HepG2 (cell line): ENCODE measurements around the gene AGPAT3.

Experiments used
- ARID5B ChIP-seq: IDR thresholded peaks from 2 replicates; pipeline ENCODE4 v1.4.0; 2020; ENCODE audit warnings: mild to moderate bottlenecking, missing genetic modification reagents
- SNAPC5 ChIP-seq: sonication (generic); formaldehyde crosslinking; IDR thresholded peaks from 2 replicates; pipeline ENCODE4 v1.8.1; 2023; ENCODE audit warnings: mild to moderate bottlenecking, missing genetic modification reagents, borderline replicate concordance
- SYNCRIP ChIP-seq: fragments of 200-400 bp; formaldehyde crosslinking; IDR thresholded peaks from 2 replicates; pipeline ENCODE4 v1.6.1; 2018; ENCODE audit warnings: mild to moderate bottlenecking, low read depth, low read length; ENCODE audit not compliant: insufficient read depth
- ZBTB1 ChIP-seq: sonication (generic); formaldehyde crosslinking; IDR thresholded peaks from 2 replicates; pipeline ENCODE4 v1.4.0; 2020; ENCODE audit warnings: missing genetic modification reagents, borderline replicate concordance
- ZNF230 ChIP-seq: sonication (generic); formaldehyde crosslinking; IDR thresholded peaks from 2 replicates; pipeline ENCODE4 v1.4.0; 2020; ENCODE audit warnings: mild to moderate bottlenecking, missing genetic modification reagents
- ZNF260 ChIP-seq: sonication (generic); formaldehyde crosslinking; IDR thresholded peaks from 2 replicates; pipeline ENCODE4 v1.4.0; 2020; ENCODE audit warnings: missing genetic modification reagents, low read depth, mild to moderate bottlenecking, borderline replicate concordance
- ZNF432 ChIP-seq: sonication (generic); formaldehyde crosslinking; IDR thresholded peaks from 2 replicates; pipeline ENCODE4 v1.5.0; 2020; ENCODE audit warnings: missing genetic modification reagents, mild to moderate bottlenecking, borderline replicate concordance
- ZNF451 ChIP-seq: sonication (generic); formaldehyde crosslinking; IDR thresholded peaks from 2 replicates; pipeline ENCODE4 v1.5.0; 2020; ENCODE audit warnings: mild to moderate bottlenecking, missing genetic modification reagents

- no peak for TF ChIP-seq ZBTB1
- no peak for TF ChIP-seq ZNF451 (CRISPR knock-in tag)
- TF ChIP-seq ZNF260 (CRISPR knock-in tag): no peak
- no peak for TF ChIP-seq SYNCRIP
- no peak for TF ChIP-seq ZNF230 (CRISPR knock-in tag)
- TF ChIP-seq SNAPC5: no peak
- TF ChIP-seq ZNF432: no peak
- TF ChIP-seq ARID5B (CRISPR knock-in tag): no peak
Observed at GRCh38 chr21:44020551-44020950, 155.5 kb downstream of the AGPAT3 start.
